ENCODE results near the gene CASK.

- TF ChIP-seq POLR2AphosphoS5 (IDR thresholded peaks at IDR 0.05): no peak
- TF ChIP-seq CTCF (IDR thresholded peaks at IDR 0.05): peak in 2 of 4 experiments; percentile 46 to 62
- TF ChIP-seq POLR2A (IDR thresholded peaks at IDR 0.05): no peak
These were observed 141.9 kb downstream of the CASK start for GRCh38 chrX:41781500-41781899.

Measured in prostate gland (tissue), 2 donors.